AG04450 (cell line): ENCODE measurements around the gene CLDN18. TPM values are rescaled to one million over a fixed set of nuclear protein-coding genes. Genes with fewer than 3 reads are reported as not detected.

Experiments
- CTCF ChIA-PET: fragments of 300-600, 350-600 bp; formaldehyde crosslinking; extraction: SDS; loops from one replicate; lab custom pipeline; 2022; ENCODE audit warnings: antibody characterized with exemption, inconsistent platforms; lab: Charles Lee
- POLR2A ChIA-PET: fragments of 350-600 bp; formaldehyde crosslinking; extraction: SDS; loops from one replicate; lab custom pipeline; 2021; ENCODE audit warnings: antibody characterized with exemption, inconsistent platforms; lab: Yijun Ruan, JAX
- DNase-seq: peaks from one replicate; pipeline ENCODE4 v3.0.0-alpha.2; 2011; ENCODE audit warnings: low read depth, low spot score
- H3K27ac ChIP-seq: one replicate; pipeline ENCODE4 v1.5.1; 2012; ENCODE audit warnings: low read depth, low read length, control low read depth
- H3K27me3 ChIP-seq: one replicate; pipeline ENCODE4 v1.6.0; 2012; ENCODE audit warnings: low read length; ENCODE audit not compliant: control insufficient read depth, insufficient read depth
- H3K4me3 ChIP-seq: 2 replicates; pipeline ENCODE4 v1.5.1; 2011; ENCODE audit warnings: mild to moderate bottlenecking, low read depth, low read length, control low read depth
- H3K9me3 ChIP-seq: 2 replicates; pipeline ENCODE4 v1.5.1; 2012; ENCODE audit warnings: low read length; ENCODE audit not compliant: control insufficient read depth, insufficient read depth
- polyA plus RNA-seq: library from polyadenylated mRNA; depleted of rRNA; stranded (reverse); fragments of >200 nt; gene quantifications from 2 replicates; pipeline ENCODE4 v1.2.3, GENCODE V29; 2011
- TF ChIP-seq, protein P1 (sequence below): IDR thresholded peaks from 2 replicates; pipeline ENCODE4 v1.5.1; 2011; ENCODE audit warnings: low read depth, low read length, control low read depth, inconsistent platforms

The CLDN18 gene
- polyA plus RNA-seq, 1 experiment, result not detected

- Histone ChIP-seq H3K4me3 (no peak overlapping the region), H3K27me3 (no peaks in the 10 kb centered on the region), H3K9me3 (no peaks in the 10 kb centered on the region), H3K27ac (no peak overlapping the region)
- POLR2A ChIA-PET, result no interaction called here
- CTCF ChIA-PET, result interaction anchor here (0.6 to 2.6 kb wide), 21 partner anchors 9 to 1020 kb away, joined by 3 to 23 read pairs (median 6); partner anchors contain the start of gene DZIP1L
- DNase-seq, result peak; percentile 15
- TF ChIP-seq, protein P1, sequence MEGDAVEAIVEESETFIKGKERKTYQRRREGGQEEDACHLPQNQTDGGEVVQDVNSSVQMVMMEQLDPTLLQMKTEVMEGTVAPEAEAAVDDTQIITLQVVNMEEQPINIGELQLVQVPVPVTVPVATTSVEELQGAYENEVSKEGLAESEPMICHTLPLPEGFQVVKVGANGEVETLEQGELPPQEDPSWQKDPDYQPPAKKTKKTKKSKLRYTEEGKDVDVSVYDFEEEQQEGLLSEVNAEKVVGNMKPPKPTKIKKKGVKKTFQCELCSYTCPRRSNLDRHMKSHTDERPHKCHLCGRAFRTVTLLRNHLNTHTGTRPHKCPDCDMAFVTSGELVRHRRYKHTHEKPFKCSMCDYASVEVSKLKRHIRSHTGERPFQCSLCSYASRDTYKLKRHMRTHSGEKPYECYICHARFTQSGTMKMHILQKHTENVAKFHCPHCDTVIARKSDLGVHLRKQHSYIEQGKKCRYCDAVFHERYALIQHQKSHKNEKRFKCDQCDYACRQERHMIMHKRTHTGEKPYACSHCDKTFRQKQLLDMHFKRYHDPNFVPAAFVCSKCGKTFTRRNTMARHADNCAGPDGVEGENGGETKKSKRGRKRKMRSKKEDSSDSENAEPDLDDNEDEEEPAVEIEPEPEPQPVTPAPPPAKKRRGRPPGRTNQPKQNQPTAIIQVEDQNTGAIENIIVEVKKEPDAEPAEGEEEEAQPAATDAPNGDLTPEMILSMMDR, result peak; percentile 75
Observed at GRCh38 chr3:138051947-138052802, 42.2 kb downstream of the CLDN18 start.

DNA sequence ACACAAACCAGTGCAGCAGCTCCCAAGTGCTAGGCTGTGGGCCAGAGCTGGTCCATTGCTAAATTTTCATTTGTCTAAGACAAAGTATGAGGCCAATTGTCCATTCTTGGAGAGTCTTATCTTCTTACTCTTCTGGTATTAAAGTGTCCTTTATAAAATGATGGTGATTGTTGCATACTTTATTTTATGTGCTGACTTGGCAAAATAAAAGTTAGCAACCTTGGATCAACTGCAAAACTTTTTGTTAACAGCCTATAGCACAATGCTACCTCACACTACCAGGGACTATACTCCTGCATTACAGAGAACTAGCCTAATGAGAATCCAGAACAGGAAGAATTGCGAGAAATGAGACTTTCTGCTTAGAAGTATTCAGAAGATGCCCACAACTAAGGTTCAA, 44.1 kb downstream of the CLDN18 start:
- CTCF ChIA-PET, result interaction anchor here (0.8 to 0.9 kb wide), 2 partner anchors 17 to 952 kb away, joined by 3 to 9 read pairs; no protein-coding TSS in a partner anchor
- Histone ChIP-seq H3K9me3 (no peaks in the 10 kb centered on the region), H3K27ac (no peak overlapping the region), H3K4me3 (no peak overlapping the region), H3K27me3 (no peaks in the 10 kb centered on the region)
- no peak for DNase-seq
- TF ChIP-seq, protein P1, result no peak
- POLR2A ChIA-PET, result no interaction called here

GRCh38 chr3:138057384-138057783, 47.4 kb downstream of the CLDN18 start:
- DNase-seq, result no peak
- H3K4me3 ChIP-seq, result no peak overlapping the region
- no peak overlapping the region for H3K27ac ChIP-seq
- ChIA-PET CTCF (interaction anchor here (1.0 kb wide), 1 partner anchor 952 kb away, joined by 4 read pairs; no protein-coding TSS in a partner anchor), POLR2A (no interaction called here)
- TF ChIP-seq, protein P1, result no peak
- H3K9me3 ChIP-seq, result no peaks in the 10 kb centered on the region
- no peaks in the 10 kb centered on the region for H3K27me3 ChIP-seq

DNA sequence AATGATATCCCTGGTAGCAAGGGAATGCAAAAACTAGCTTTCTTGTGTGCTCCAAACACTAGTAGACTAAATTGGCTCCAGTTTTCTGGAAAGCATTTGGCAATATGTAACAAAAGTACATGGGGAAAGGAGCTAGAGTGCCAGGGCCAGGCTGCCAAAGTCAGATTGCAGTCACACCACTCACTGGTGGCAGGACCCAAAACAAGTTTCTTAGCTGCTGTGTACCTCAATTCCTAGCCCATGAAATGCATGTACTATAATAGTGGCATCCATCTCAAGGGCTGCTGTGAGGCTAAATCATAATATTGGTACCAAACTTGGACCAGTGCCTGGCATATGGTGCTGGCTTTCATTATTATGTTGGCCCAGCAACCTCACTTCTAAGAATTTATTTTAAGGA, 49.3 kb downstream of the CLDN18 start:
- TF ChIP-seq, protein P1, result no peak
- DNase-seq, result no peak
- Histone ChIP-seq H3K4me3 (no peak overlapping the region), H3K9me3 (no peaks in the 10 kb centered on the region), H3K27ac (no peak overlapping the region), H3K27me3 (no peaks in the 10 kb centered on the region)
- ChIA-PET CTCF (interaction anchor here (0.7 to 1.7 kb wide), 3 partner anchors 10 to 74 kb away, joined by 3 to 7 read pairs (median 6); no protein-coding TSS in a partner anchor), POLR2A (no interaction called here)

DNA sequence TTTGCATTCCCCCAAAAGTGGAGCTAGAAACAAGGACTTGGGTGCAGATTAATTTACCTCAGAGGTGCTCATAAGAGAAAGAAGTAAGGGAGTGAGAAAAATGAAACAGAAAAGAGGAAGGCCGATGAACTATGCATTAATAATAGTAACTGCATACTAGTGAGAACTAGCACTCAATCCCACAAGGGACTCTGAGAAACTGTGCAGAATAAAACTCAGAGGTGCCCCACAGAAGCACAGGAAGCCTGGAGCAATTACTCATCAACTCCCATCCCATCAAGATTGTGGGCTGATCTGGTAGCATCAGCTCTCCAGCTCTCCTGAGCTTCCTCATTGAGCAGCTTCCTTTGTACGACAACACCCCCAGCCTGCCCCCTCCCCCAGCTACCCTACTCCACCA, 50.8 kb downstream of the CLDN18 start:
- Histone ChIP-seq H3K4me3 (no peak overlapping the region), H3K27me3 (no peaks in the 10 kb centered on the region), H3K9me3 (no peaks in the 10 kb centered on the region), H3K27ac (no peak overlapping the region)
- CTCF ChIA-PET, result interaction anchor here (1.2 to 4.0 kb wide), 3 partner anchors 9 to 58 kb away, joined by 6 to 20 read pairs (median 6); no protein-coding TSS in a partner anchor
- DNase-seq, result no peak
- TF ChIP-seq, protein P1, result no peak
- POLR2A ChIA-PET, result interaction anchor here (1.2 kb wide), 1 partner anchor 21 kb away, joined by 3 read pairs; no protein-coding TSS in a partner anchor
